Hypothalamus (tissue), 51 donors: ENCODE data around the gene RHOB.
A peak's percentile ranks its signal among the peaks of the same experiment; 100 is the strongest.
"Not testable (repeated sequence)": the region's sequence is repeated elsewhere in the genome, so short reads cannot be mapped to it uniquely, and the experiment has no call there.

Experiments used
- DNase-seq, 51 donors: peaks; one replicate each; lab custom pipeline; 2025; lab: John Stamatoyannopoulos, UW

RHOB gene

GRCh38 chr2:20446917-20447436, at the start of gene RHOB:
TSS of gene RHOB (plus strand) at chr2:20447074. CDS start at chr2:20447466, 392 bp downstream.
- DNase-seq, result peak; percentile 73 to 99 (median 97)

GRCh38 chr2:20397811-20398447, 48.9 kb upstream of the RHOB start:
- DNase-seq, result no peak

DNA sequence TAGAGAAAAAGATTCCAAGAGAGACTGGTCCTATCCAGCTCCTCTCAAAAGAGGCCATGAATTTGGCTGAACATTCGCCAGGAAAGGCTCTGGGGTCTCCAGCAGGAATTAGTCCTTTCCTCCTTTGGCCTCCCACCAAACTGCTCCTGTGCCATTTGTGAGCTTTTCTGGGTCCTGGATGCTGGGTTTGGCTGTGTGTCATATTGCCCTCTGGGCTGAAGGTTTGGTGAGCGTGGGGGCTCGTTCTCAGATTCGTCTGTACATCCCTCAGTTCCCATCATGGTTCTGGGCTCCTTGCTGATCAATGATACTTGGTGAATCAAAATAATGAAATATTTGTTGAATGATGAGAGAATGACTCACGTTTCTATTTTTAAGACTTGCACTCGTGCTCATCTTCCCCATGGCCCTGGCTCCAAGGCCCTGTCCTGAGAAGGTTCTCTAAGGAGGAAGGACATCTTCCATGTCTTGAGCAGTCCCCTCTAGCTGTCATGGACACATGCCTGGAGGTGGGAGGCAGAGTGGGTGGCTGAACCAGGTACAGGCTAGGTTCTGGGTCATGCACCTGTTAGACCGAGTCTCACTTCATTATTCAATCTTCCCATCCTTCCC, 47.8 kb upstream of the RHOB start:
- DNase-seq, result no peak

DNA sequence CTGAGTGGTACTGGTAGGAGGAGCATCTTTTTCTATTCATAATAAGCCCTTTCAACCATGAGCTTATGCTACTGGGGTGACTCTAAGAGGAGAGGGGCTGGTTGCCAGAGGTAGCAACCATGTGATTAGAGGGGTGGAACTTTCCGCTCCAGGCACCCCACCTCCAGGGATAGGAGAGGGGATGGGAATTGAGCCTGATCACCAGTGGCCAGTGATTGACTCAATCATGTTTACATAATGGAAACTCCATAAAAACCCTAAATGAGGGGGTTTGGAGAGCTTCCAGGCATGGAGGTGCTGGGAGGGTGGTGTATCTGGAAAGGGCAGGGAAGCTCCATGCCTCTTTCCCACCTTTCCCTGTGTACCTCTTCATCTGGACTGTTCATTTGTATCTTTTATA, 46.6 kb upstream of the RHOB start:
- no peak for DNase-seq

- DNase-seq, result no peak
Observed at GRCh38 chr2:20400787-20401488, 45.9 kb upstream of the RHOB start.

DNA sequence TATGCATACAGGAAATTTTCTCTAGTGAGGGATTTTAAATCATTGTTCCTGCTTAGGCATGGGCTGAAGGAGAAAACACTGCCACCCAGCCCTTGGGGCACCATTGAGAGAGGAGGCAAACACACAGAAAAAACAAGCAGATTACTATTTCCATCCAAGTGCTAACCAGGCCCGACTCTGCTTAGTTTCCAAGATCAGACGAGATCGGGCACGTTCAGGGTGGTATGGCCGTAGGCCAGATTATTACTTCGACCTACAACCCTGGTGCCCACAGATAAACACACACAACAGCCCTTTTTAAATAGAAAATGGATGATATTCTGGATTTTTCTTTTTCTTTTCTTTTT, 45.4 kb upstream of the RHOB start:
- no peak for DNase-seq

DNA sequence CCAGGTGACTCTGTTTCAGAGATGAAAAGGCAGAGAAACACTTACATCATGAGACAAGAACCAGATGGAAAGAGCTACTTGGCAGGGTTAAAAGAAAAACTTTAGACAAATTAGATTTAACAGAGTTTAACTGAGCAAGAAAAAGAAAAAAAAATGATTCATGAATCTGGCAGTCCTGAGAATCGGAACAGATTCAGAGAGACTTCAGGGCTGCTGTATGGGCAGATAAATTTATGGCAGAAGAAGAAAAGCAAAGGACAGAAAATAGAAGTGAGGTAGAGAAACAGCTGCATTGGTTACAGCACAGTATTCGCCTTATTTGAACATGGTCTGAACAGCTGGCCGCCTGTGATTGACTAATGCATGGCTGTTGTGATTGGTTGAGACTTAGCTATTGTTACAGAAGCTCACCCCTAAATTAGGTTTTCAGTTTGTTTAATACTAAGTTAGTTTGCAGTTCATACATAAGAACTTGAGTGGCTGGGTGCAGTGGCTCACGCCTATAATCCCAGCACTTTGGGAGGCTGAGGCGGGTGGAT, 43.0 kb upstream of the RHOB start:
- DNase-seq, result no peak

DNA sequence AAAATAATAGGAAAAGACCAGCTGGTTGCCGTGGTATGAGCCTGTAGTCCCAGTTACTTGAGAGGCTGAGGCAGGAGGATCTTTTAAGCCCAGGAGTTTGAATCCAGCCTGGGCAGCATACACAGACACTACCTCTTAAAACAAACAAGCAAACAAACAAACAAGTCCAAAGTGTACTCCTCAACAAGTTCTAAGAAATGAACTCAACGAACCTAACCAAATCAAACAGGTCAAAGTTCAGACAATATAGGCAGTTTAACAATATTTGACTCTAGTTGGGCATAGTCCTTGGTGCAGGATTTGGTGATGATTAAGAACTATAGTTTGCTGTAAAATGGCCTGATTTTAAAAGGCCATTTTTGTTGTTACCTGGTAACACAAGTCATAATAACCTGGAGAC, 41.9 kb upstream of the RHOB start:
- no peak for DNase-seq

DNA sequence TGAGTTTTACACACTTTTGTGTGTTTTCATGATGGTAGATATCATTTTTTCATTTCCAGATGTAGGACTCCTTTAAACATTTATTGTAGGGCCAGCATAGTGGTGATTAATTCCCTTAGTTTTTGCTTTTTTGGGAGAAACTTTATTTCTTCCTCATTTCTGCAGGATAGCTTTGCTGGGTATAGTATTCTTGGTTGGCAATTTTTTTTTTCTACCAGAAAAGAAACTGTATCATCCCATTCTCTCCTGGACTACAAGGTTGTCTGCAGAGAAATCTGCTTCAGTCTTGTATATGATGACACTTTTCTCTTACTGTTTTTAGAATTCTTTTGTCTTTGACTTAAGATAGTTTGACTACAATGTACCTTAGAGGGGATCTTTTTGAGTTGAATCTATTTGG, 37.8 kb upstream of the RHOB start:
- DNase-seq, result no peak

GRCh38 chr2:20410556-20411277, 36.2 kb upstream of the RHOB start:
- no peak for DNase-seq

GRCh38 chr2:20411361-20411894, 35.4 kb upstream of the RHOB start:
- DNase-seq, result peak in 33 of 51 donors; percentile 2 to 66 (median 24)

DNA sequence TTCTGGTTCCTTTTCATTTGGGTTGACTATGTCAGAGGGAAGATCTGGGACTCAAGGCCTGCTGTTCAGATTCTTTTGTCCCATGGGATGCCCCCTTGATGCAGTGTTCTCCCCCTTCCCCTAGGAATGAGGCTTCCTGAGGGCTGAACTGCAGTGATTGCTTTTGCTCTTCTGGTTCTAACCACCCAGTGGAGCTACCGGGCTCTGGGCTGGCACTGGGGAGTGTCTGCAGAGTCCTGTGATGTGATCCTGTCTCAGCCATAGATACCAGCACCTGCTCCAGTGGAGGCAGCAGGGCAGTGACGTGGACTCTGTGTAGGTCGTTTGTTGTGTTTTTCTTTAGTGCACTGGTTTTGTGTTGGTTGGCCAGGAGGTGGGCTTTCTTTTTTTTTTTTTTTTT, 32.1 kb upstream of the RHOB start:
- DNase-seq, result no peak

DNA sequence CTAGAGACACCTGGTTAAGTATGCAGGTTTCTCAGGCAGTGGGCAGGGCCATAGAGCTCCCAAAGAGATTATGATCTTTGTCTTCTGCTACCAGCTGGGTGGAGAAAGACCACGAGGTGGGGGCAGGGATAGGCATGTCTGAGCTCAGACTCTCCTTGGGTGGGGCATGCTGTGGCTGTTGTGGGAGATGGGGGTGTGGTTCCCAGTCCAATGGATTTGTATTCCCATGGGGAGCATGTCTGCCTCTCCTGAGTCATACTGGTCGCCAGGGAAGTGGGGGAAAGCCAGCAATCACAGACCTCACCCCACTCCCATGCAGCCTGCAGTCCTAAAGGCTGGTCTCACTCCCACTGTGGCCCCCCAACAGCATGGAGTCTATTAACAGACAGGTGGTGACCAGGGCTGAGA, 31.4 kb upstream of the RHOB start:
- DNase-seq, result no peak

- DNase-seq, result no peak
Observed at GRCh38 chr2:20416723-20417122, 30.2 kb upstream of the RHOB start.

DNA sequence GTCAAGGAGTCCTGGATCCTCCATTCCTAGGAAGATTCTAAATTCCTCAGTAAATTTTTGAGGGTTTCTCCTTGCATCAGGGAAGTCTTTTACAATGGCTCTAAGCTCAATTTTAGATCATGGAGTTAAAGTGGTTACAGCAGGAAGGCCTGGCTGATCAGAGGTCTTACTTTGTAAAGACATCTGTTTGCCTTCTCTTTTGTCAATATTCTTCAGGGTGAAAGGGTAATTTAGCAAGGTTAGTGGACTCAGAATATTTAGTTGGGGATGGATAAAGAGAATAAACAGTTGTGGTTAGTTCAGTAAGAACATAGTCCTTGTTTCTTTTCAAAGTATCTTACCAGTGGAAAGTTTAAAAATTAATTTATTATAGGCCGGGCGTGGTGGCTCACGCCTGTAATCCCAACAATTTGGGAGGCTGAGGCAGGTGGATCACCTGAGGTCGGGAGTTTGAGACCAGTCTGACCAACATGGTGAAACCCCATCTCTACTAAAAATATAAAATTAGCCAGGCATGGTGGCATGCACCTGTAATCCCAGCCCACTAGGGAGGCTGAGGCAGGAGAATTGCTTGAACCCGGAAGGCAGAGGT, 29.5 kb upstream of the RHOB start:
- not testable (repeated sequence) for DNase-seq

- DNase-seq, result no peak
Observed at GRCh38 chr2:20418519-20418918, 28.4 kb upstream of the RHOB start.

- DNase-seq, result peak in 1 of 51 donors; percentile 1
Observed at GRCh38 chr2:20419007-20419576, 27.8 kb upstream of the RHOB start.

DNA sequence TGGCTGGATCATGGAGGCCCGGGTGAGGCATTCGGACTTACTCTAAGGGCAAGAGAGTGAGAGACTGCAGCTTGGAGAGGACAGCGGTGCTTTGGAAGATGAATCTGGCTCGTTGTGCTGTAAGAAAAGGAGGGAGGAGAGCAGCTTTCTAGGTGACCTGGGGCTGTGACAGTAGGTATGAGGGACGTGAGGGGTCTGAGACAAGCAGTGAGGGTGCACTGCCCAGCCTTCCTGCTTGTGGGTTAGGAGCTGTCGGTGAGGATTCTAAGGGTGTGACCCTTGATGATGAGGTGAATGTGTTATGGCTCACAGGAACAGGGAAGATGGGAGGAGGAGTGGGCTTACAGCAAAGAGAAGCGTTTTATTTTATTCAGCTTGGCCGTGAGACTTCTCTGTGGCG, 27.1 kb upstream of the RHOB start:
- DNase-seq, result no peak

GRCh38 chr2:20421336-20421987, 25.4 kb upstream of the RHOB start:
- DNase-seq, result no peak
